ENCODE results near the gene FCGR3A. TPM values are rescaled to one million over a fixed set of nuclear protein-coding genes. Genes with fewer than 3 reads are reported as not detected.

FCGR3A gene
- total RNA-seq, 1 donor from 2014 or later = 5.0 TPM

DNA sequence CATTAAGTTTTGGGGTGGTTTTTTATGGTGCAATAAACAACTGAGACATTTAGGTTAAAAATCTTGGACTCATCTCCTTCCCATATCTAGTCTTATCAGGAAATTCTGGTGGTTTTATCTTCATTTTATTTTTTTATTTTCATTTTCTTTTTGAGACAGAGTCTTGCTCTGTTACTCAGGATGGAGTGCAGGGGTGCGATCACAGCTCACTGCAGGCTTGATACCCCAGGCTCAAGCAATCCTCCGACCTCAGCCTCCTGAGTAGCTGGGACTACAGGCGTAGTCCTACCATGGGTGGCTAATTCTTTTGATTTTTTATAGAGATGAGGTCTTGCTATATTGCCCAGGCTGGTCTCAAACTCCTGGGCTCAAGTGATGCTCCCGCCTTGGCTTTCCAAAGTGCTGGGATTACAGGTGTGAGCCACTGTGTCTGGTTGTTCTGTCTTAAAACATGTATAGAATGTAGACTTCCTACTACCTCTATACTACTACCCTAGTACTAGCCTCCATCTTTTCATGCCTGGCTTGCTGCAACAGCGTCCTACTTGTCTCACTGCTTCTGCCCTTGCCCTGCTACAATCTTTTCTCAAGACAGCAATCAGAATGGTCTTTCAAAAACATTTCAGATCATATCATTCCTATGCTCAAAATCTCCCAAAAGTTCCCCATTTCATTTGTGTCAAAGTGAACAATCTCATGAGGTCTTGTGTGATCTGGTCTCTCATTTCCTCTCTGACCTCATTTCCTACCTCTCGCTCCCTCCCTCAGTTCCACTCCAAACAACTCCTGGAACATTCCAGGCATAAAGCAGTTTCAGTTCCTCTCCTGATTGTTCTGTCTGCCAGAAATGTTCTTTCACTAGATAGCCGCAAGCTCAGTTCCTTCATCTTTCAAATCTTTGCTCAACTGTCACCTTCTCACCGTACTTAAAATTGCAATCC is 50.2 kb downstream of the FCGR3A start:
- no peak for DNase-seq

DNA sequence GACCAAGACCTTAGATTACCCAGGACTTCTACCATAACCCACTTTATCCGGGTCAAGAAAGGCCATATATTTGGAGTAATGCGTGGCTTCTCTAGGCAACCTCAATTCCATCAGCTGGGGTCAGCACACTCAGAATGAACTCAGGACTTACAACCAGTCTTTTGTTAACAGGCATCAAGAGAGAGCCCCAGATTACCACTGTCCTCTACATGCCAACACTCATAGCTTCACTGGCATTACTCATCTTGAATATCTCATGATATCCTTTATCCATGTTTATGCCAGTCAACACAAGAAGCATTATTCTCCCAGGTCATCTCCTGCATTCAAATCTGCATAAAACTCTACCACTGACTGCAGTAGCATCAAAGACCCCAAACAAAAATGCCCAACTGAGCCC is 51.0 kb downstream of the FCGR3A start:
- no peak for DNase-seq

DNA sequence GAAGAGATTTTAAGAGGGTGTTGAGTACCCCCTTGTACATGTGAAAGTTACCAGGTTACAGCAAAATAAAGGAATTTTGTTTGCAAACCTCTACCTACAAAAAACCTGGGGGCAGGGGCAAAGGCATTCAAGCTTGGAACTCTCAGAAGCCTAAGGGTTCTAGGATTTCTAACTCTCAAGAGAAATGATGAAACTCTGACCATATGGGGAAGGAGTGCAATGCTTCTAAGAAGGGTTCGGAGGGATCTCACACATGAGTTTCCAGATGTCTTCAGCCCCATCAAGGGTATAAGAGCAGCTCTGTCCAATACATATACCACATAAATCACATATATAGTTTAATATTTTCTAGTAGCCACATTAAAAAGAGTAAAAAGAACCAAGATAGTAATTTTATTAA is 51.7 kb downstream of the FCGR3A start:
- DNase-seq = no peak

DNA sequence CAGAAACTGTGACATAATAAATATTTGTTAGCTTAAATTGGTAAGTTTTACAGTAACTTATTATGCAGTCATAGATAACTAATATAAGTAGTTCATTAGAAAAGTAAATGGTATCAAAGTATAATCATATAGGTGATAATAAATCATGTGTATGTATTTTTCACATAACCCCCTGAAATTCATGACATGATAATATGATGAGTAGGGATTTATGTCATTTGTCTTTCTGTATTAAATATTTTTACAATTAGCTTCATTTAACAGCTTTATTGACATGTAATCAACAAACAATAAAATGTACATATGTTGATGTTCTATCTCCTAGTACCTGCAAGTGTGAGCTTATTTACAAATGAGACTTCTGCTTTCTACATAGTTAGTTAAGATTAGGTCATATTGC is 54.1 kb downstream of the FCGR3A start:
- no peak for DNase-seq

DNA sequence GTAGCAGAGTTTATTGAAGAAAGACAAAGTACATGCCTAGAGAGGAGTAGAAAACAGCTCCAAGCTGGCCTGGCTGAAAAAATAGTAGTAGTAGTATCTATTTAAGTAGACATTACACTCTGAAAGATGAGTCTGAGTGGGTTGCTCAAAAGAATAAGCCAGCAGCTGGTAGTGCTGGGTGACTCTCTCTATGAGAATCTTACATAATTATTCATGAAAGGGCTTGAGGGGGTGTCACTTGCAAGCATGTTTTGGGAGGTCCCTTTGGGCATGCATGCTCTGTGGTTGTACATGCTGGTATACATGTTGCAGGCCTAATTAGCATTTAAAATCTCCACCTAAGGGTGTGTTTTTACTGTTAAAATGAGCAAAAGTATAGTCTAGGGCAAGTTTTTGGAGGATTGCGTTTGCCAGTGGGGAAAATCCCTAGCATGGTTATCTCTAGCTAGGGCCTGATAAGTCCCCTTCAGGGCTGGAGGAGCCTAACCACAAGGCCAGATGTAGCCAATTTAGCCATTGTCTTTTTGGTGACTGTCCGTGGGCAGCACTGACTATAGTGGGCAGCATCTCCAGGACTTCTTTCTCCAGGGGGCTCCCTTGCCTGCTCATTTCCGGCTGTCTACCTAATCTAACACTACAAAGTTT is 55.4 kb downstream of the FCGR3A start:
- DNase-seq = no peak

DNA sequence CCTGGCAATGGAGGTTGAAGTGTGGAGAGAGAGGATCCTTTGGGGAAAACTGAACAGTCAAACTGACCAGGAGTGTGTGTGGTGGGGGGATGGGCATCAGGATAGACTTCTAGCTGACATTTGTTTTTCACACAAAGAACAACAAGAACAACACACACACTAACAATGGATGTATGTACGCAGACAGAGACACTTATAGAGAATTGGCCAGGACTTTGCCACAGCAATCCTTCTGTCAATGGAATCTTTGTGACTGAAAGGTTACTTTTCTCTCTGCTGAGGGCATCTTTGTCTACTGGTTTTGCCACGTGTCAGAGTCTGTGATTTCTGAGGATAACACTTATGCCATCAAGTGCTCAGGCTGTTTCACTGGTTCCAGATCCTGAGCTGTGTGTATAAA is 56.8 kb downstream of the FCGR3A start:
- no peak for DNase-seq

Other genes starting within 250 kb of the FCGR3A start
- gene MPZ, start 239.8 kb downstream of the FCGR3A start, total RNA-seq = 26.5 TPM
- 28.4 TPM for gene SDHC, start 235.4 kb downstream of the FCGR3A start, total RNA-seq
- gene CFAP126, start 181.9 kb downstream of the FCGR3A start, total RNA-seq = not detected
- gene FCGR2A, start 44.4 kb downstream of the FCGR3A start, total RNA-seq = 26.2 TPM
- gene HSPA6, start 25.3 kb downstream of the FCGR3A start, total RNA-seq = 8.2 TPM
- gene FCGR3B, start 81.4 kb upstream of the FCGR3A start, total RNA-seq = 14.3 TPM
- 2.8 TPM for gene FCGR2B, start 113.3 kb upstream of the FCGR3A start, total RNA-seq
- 0.30 TPM for gene FCRLA, start 157.4 kb upstream of the FCGR3A start, total RNA-seq
- 0.39 TPM for gene FCRLB, start 171.7 kb upstream of the FCGR3A start, total RNA-seq
- 24.6 TPM for gene DUSP12, start 200.0 kb upstream of the FCGR3A start, total RNA-seq
- gene ATF6, start 216.5 kb upstream of the FCGR3A start, total RNA-seq = 24.4 TPM